HCT116 (cell line): ENCODE measurements around the gene GNA15. TPM values are rescaled to one million over a fixed set of nuclear protein-coding genes. Genes with fewer than 3 reads are reported as not detected.

ENCODE experiments used
- ATAC-seq: fragments of 200-7000 bp; cut with Tn5 transposase; 2 replicates; pipeline ENCODE4 v1.9.1; 2020; ENCODE audit warnings: mild to moderate bottlenecking, moderate library complexity
- BruUV-seq: library from RNA; stranded (reverse); fragments of 400-500 nt; replicated peaks from 2 replicates; lab custom pipeline; 2021; lab: Mats Ljungman, UMichigan
- CTCF ChIA-PET: fragments of 300-600 bp; sonication (Branson Sonifier 250); formaldehyde crosslinking; loops from one replicate; lab custom pipeline; 2021; ENCODE audit warnings: antibody characterized with exemption; lab: Charles Lee
- POLR2A ChIA-PET: fragments of 300-600, 350-600 bp; sonication (Branson Sonifier 250); formaldehyde crosslinking; loops from one replicate; lab custom pipeline; 2021; ENCODE audit warnings: antibody characterized with exemption; lab: Charles Lee
- RAD21 ChIA-PET, 2 experiments: fragments of 300-600 bp; sonication (Branson Sonifier 250); formaldehyde crosslinking; loops; one replicate each; lab custom pipeline; 2023; ENCODE audit warnings: low total read pairs in 2 of 2; ENCODE audit not compliant: uncharacterized antibody in 2 of 2, unreplicated experiment in 2 of 2, low non-redundant PET in 1 of 2; lab: Charles Lee
- DNase-seq: peaks from one replicate; pipeline ENCODE4 v3.0.0-alpha.2; 2010; ENCODE audit warnings: low read depth, low spot score
- H2AFZ ChIP-seq: fragments of 200-600 bp; shearing (Covaris generic), sonication (generic); 2 replicates; pipeline ENCODE4 v1.6.1; 2017; ENCODE audit warnings: low read depth, mixed run types, mixed read lengths, antibody characterized with exemption, low read length; ENCODE audit not compliant: poor library complexity, severe bottlenecking
- H3K27ac ChIP-seq: 2 replicates; pipeline ENCODE4 v1.5.1; 2012; ENCODE audit warnings: low read depth, low read length
- H3K27me3 ChIP-seq: fragments of 200-600 bp; sonication (generic); 2 replicates; pipeline ENCODE4 v1.6.1; 2016; ENCODE audit warnings: mixed run types, low read length, mixed read lengths; ENCODE audit not compliant: insufficient read depth
- H3K36me3 ChIP-seq, 2 experiments: fragments of 200-500 bp in 1 of 2; fragments of 200-600 bp in 1 of 2; sonication (Bioruptor generic) in 1 of 2; sonication (generic) in 1 of 2; 2 replicates each; pipeline versions ENCODE4 v1.5.1 to v1.6.1; 2014 to 2016; ENCODE audit warnings: low read length in 2 of 2, inconsistent platforms in 1 of 2, mixed read lengths in 1 of 2, mixed run types in 1 of 2; ENCODE audit not compliant: insufficient read depth in 2 of 2, control insufficient read depth in 1 of 2
- H3K4me1 ChIP-seq, 2 experiments: fragments of 200-600 bp in 1 of 2; sonication (generic) in 1 of 2; 2 replicates each; pipeline versions ENCODE4 v1.5.1 to v1.6.1; 2012 to 2017; ENCODE audit warnings: low read length in 2 of 2, inconsistent platforms in 1 of 2, mild to moderate bottlenecking in 1 of 2, mixed read lengths in 1 of 2, mixed run types in 1 of 2, moderate library complexity in 1 of 2; ENCODE audit not compliant: insufficient read depth in 2 of 2, control insufficient read depth in 1 of 2
- H3K4me2 ChIP-seq: fragments of 200-600 bp; sonication (generic); 2 replicates; pipeline ENCODE4 v1.6.1; 2017; ENCODE audit warnings: mixed run types, low read length, mixed read lengths
- H3K4me3 ChIP-seq, 2 experiments: fragments of 200-600 bp in 1 of 2; sonication (generic) in 1 of 2; replicated peaks in 1 of 2; 2 replicates each; pipeline ENCODE4 v1.5.1; 2011 to 2016; ENCODE audit warnings: low read length in 2 of 2, control low read depth in 1 of 2, low read depth in 1 of 2, mild to moderate bottlenecking in 1 of 2, mixed read lengths in 1 of 2, mixed run types in 1 of 2
- H3K79me2 ChIP-seq: fragments of 200-600 bp; sonication (generic); 2 replicates; pipeline ENCODE4 v1.6.1; 2017; ENCODE audit warnings: mild to moderate bottlenecking, mixed run types, low read length, moderate library complexity, mixed read lengths; ENCODE audit not compliant: insufficient read depth
- H3K9ac ChIP-seq: fragments of 200-600 bp; sonication (generic); 2 replicates; pipeline ENCODE4 v1.6.1; 2016; ENCODE audit warnings: low read length, mixed read lengths
- H3K9me2 ChIP-seq: fragments of 200-600 bp; sonication (generic), shearing (Covaris generic); 2 replicates; pipeline ENCODE4 v1.6.1; 2017; ENCODE audit warnings: mixed run types, mild to moderate bottlenecking, moderate library complexity; ENCODE audit not compliant: insufficient read depth
- H3K9me3 ChIP-seq, 2 experiments: fragments of 200-500 bp in 1 of 2; fragments of 200-600 bp in 1 of 2; sonication (Bioruptor generic) in 1 of 2; sonication (generic) in 1 of 2; 2 replicates each; pipeline ENCODE4 v1.6.1; 2014 to 2017; ENCODE audit warnings: low read length in 2 of 2, mixed read lengths in 2 of 2, inconsistent platforms in 1 of 2, low read depth in 1 of 2, mild to moderate bottlenecking in 1 of 2, mixed run types in 1 of 2, moderate library complexity in 1 of 2; ENCODE audit not compliant: control insufficient read depth in 1 of 2, insufficient read depth in 1 of 2
- H4K20me1 ChIP-seq: fragments of 200-600 bp; sonication (generic), shearing (Covaris generic); 2 replicates; pipeline ENCODE4 v1.6.1; 2017; ENCODE audit warnings: mixed run types, mild to moderate bottlenecking, moderate library complexity; ENCODE audit not compliant: insufficient read depth
- ATF3 ChIP-seq: IDR thresholded peaks from 2 replicates; pipeline ENCODE4 v1.6.1; 2012
- RAD21 ChIP-seq: IDR thresholded peaks from 2 replicates; pipeline ENCODE4 v1.6.1; 2012; ENCODE audit warnings: low read depth, mild to moderate bottlenecking
- ZBTB33 ChIP-seq: IDR thresholded peaks from 2 replicates; pipeline ENCODE4 v1.6.1; 2011; ENCODE audit warnings: mild to moderate bottlenecking, low read length, moderate library complexity; ENCODE audit not compliant: insufficient replicate concordance; ENCODE audit errors: extremely low read depth
- ZNF274 ChIP-seq: fragments of 200-500 bp; sonication (Bioruptor generic); IDR thresholded peaks from 2 replicates; pipeline ENCODE4 v1.6.1; 2014; ENCODE audit warnings: mild to moderate bottlenecking, low read depth, low read length, inconsistent platforms
- intact Hi-C: fragments of 100-400 bp; cut with micrococcal nuclease; formaldehyde crosslinking; loops from 2 replicates; pipeline ENCODE4 v1.10.0; 2022
- total RNA-seq: library from RNA; stranded (reverse); gene quantifications from one replicate; pipeline ENCODE4 v1.2.1, GENCODE V29; 2021; ENCODE audit not compliant: unreplicated experiment

Gene GNA15
- total RNA-seq, 1 experiment from 2014 or later, result 1.5 TPM

GRCh38 chr19:3142781-3143337 lies 7.0 kb downstream of the GNA15 start:
- no peaks in the 10 kb centered on the region for H3K79me2 ChIP-seq
- no peak overlapping the region for H3K4me3 ChIP-seq
- ChIA-PET CTCF (interaction anchor here (1.0 to 8.1 kb wide), 3 partner anchors 14 to 180 kb away, joined by 3 to 45 read pairs (median 4); no protein-coding TSS in a partner anchor), POLR2A (no interaction called here), RAD21 (interaction anchor here in 1 of 2 experiments (1.5 kb wide), 1 partner anchor 14 kb away, joined by 3 read pairs; no protein-coding TSS in a partner anchor)
- no TSS peak for BruUV-seq
- intact Hi-C loops, result no loop called here
- H2AFZ ChIP-seq, result no peak overlapping the region
- no peaks in the 10 kb centered on the region for H3K9me2 ChIP-seq
- 0 out of 2 replicates have a peak overlapping the region, but pooled peaks have one; percentile 55 for H3K9ac ChIP-seq
- no peaks in the 10 kb centered on the region for H3K9me3 ChIP-seq
- H3K27ac ChIP-seq, result peak overlapping the region; percentile 31; the same call in 1 of the 2 replicates
- H4K20me1 ChIP-seq, result no peaks in the 10 kb centered on the region
- no peaks in the 10 kb centered on the region for H3K27me3 ChIP-seq
- DNase-seq, result no peak
- no peak for TF ChIP-seq ZNF274
- TF ChIP-seq ZBTB33, result no peak
- TF ChIP-seq ATF3, result no peak
- TF ChIP-seq RAD21, result no peak
- peak overlapping the region; percentile 76 for H3K4me2 ChIP-seq
- peaks cover 12 to 18% of the 10 kb centered on the region in 2 experiments for H3K4me1 ChIP-seq
- no peaks in the 10 kb centered on the region for H3K36me3 ChIP-seq
- no peak for ATAC-seq
